SU-DHL-6 (cell line): ENCODE results near the gene CR1L.
"Not testable (repeated sequence)": the region's sequence is repeated elsewhere in the genome, so short reads cannot be mapped to it uniquely, and the experiment has no call there.

Source experiments
- H2AFZ ChIP-seq: fragments of 200-600 bp; sonication (generic); 2 replicates; pipeline ENCODE4 v1.6.1; 2014; ENCODE audit warnings: low read depth, mild to moderate bottlenecking, moderate library complexity, mixed read lengths, antibody characterized with exemption, low read length; ENCODE audit not compliant: severe bottlenecking
- H3F3A ChIP-seq: fragments of 200-600 bp; shearing (Covaris generic); 2 replicates; pipeline ENCODE4 v1.6.0; 2016; ENCODE audit warnings: antibody characterized with exemption, mild to moderate bottlenecking; ENCODE audit not compliant: insufficient read depth
- H3K27ac ChIP-seq: fragments of 200-600 bp; sonication (generic); 2 replicates; pipeline ENCODE4 v1.5.1; 2016; ENCODE audit warnings: low read depth, mild to moderate bottlenecking, low read length, moderate library complexity, mixed read lengths
- H3K27me3 ChIP-seq: fragments of 200-600 bp; sonication (generic), shearing (Covaris generic); 2 replicates; pipeline ENCODE4 v1.6.0; 2014; ENCODE audit warnings: mild to moderate bottlenecking, low read length
- H3K36me3 ChIP-seq: fragments of 200-600 bp; sonication (generic); 2 replicates; pipeline ENCODE4 v1.6.1; 2014; ENCODE audit warnings: mild to moderate bottlenecking, low read length, mixed read lengths
- H3K4me2 ChIP-seq: fragments of 300-600, 200-600 bp; shearing (Covaris generic), sonication (generic); 2 replicates; pipeline ENCODE4 v1.6.0; 2014; ENCODE audit warnings: low read length, low read depth, mild to moderate bottlenecking; ENCODE audit not compliant: poor library complexity, severe bottlenecking
- H3K4me3 ChIP-seq: fragments of 200-600 bp; sonication (generic); 2 replicates; pipeline ENCODE4 v1.5.1; 2014; ENCODE audit warnings: antibody characterized with exemption, low read length, mild to moderate bottlenecking, mixed read lengths; ENCODE audit not compliant: insufficient read depth, poor library complexity, severe bottlenecking
- H3K79me2 ChIP-seq: fragments of 200-600 bp; sonication (generic); 2 replicates; pipeline ENCODE4 v1.6.1; 2014; ENCODE audit warnings: mild to moderate bottlenecking, low read length, moderate library complexity; ENCODE audit not compliant: insufficient read depth
- H3K9ac ChIP-seq: fragments of 200-600 bp; sonication (generic); 2 replicates; pipeline ENCODE4 v1.7.0; 2014; ENCODE audit warnings: mild to moderate bottlenecking, low read length
- H3K9me2 ChIP-seq: fragments of 200-600 bp; sonication (generic); replicated peaks from 2 replicates; pipeline ENCODE4 v1.6.1; 2014; ENCODE audit warnings: low read length; ENCODE audit not compliant: insufficient read depth
- H3K9me3 ChIP-seq: fragments of 200-600 bp; sonication (generic); 2 replicates; pipeline ENCODE4 v1.6.1; 2014; ENCODE audit warnings: low read length, mixed read lengths; ENCODE audit not compliant: insufficient read depth
- H4K20me1 ChIP-seq: fragments of 200-600 bp; sonication (generic); 2 replicates; pipeline ENCODE4 v1.6.1; 2014; ENCODE audit warnings: low read depth, mild to moderate bottlenecking, antibody characterized with exemption, low read length, moderate library complexity, mixed read lengths
- CTCF ChIP-seq: fragments of 200-600 bp; sonication (generic); IDR thresholded peaks from one replicate; pipeline ENCODE4 v1.5.1; 2017; ENCODE audit warnings: antibody characterized with exemption, mild to moderate bottlenecking, low read length, moderate library complexity; ENCODE audit not compliant: insufficient read depth, poor library complexity, severe bottlenecking
- EZH2phosphoT487 ChIP-seq: fragments of 200-600 bp; sonication (generic), shearing (Covaris generic); conservative IDR thresholded peaks from 2 replicates; pipeline ENCODE4 v1.6.1; 2018; ENCODE audit warnings: mild to moderate bottlenecking, antibody characterized with exemption, low read length, moderate library complexity, mixed read lengths

CR1L gene

GRCh38 chr1:207620543-207620893 is 24.4 kb upstream of the CR1L start:
- H2AFZ ChIP-seq: no peak overlapping the region
- no peak overlapping the region for H3K4me2 ChIP-seq
- H3K9me2 ChIP-seq: no peaks in the 10 kb centered on the region
- H3K9ac ChIP-seq: no peak overlapping the region
- H3K9me3 ChIP-seq: no peaks in the 10 kb centered on the region
- no peaks in the 10 kb centered on the region for H3F3A ChIP-seq
- TF ChIP-seq EZH2phosphoT487: no peak
- TF ChIP-seq CTCF: no peak
- H4K20me1 ChIP-seq: no peaks in the 10 kb centered on the region
- H3K79me2 ChIP-seq: no peaks in the 10 kb centered on the region
- no peak overlapping the region for H3K4me3 ChIP-seq
- H3K27me3 ChIP-seq: no peaks in the 10 kb centered on the region
- no peaks in the 10 kb centered on the region for H3K36me3 ChIP-seq
- H3K27ac ChIP-seq: no peak overlapping the region

- not testable (repeated sequence) for H4K20me1 ChIP-seq, H3K4me2 ChIP-seq, H3K27me3 ChIP-seq, H3K79me2 ChIP-seq, H3K9me3 ChIP-seq, H3F3A ChIP-seq, H3K27ac ChIP-seq, H3K36me3 ChIP-seq, H3K4me3 ChIP-seq, H2AFZ ChIP-seq, H3K9me2 ChIP-seq, H3K9ac ChIP-seq
Observed at GRCh38 chr1:207625504-207626071, 19.3 kb upstream of the CR1L start.

DNA sequence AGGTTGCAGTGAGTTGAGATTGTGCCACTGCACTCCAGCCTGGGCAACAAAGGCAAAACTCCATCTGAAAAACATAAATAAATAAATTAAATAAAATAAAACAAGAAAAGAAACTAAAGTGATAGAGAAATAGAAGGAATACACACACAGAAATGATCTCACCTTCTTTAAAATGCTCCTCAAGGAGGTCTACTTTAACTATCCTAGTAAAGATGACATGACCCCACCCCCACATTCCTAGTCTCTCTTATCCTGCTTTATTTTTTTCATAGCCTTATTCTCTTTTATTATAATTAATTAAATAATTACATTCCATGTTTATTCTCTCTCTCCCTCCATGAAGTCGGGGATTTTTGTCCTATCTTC is 18.0 kb upstream of the CR1L start:
- Histone ChIP-seq H3K4me3 (no peak overlapping the region), H3K9me2 (no peaks in the 10 kb centered on the region), H3K27me3 (no peaks in the 10 kb centered on the region), H3K27ac (no peak overlapping the region), H3K9me3 (no peaks in the 10 kb centered on the region), H4K20me1 (no peaks in the 10 kb centered on the region), H3K4me2 (no peak overlapping the region), H3K79me2 (no peaks in the 10 kb centered on the region), H3F3A (no peaks in the 10 kb centered on the region), H2AFZ (no peak overlapping the region), H3K36me3 (no peaks in the 10 kb centered on the region), H3K9ac (no peak overlapping the region)
- no peak for TF ChIP-seq EZH2phosphoT487
- TF ChIP-seq CTCF: no peak

- Histone ChIP-seq H3K9me3 (no peaks in the 10 kb centered on the region), H3K4me2 (no peak overlapping the region), H4K20me1 (no peaks in the 10 kb centered on the region), H3K27me3 (no peaks in the 10 kb centered on the region), H3K4me3 (no peak overlapping the region), H3K9me2 (no peaks in the 10 kb centered on the region), H3F3A (no peaks in the 10 kb centered on the region), H3K9ac (no peak overlapping the region), H3K79me2 (no peaks in the 10 kb centered on the region), H2AFZ (no peak overlapping the region), H3K36me3 (no peaks in the 10 kb centered on the region), H3K27ac (no peak overlapping the region)
- no peak for TF ChIP-seq CTCF
- TF ChIP-seq EZH2phosphoT487: no peak
Observed at GRCh38 chr1:207627496-207627895, 17.4 kb upstream of the CR1L start.
